K562 (cell line): Measurements from ENCODE around the gene MFSD2B. TPM values are rescaled to one million over a fixed set of nuclear protein-coding genes. Genes with fewer than 3 reads are reported as not detected.

Experiments
- DIDO1 ChIP-seq: fragments of 450-650 bp; IDR thresholded peaks from 2 replicates; pipeline ENCODE4 v1.6.1; 2016; ENCODE audit warnings: low read depth, missing biosample characterization, missing genetic modification characterization
- EP400 ChIP-seq: fragments of 450-650 bp; IDR thresholded peaks from 2 replicates; pipeline ENCODE4 v1.6.1; 2017; ENCODE audit warnings: antibody characterized with exemption, mild to moderate bottlenecking, moderate library complexity
- FOXA1 ChIP-seq: fragments of 450-650 bp; IDR thresholded peaks from 2 replicates; pipeline ENCODE4 v1.6.1; 2016; ENCODE audit warnings: mild to moderate bottlenecking, borderline replicate concordance
- HMGN3 ChIP-seq: IDR thresholded peaks from 2 replicates; pipeline ENCODE4 v1.6.1; 2011; ENCODE audit warnings: borderline replicate concordance, low read depth, mild to moderate bottlenecking, mixed read lengths, low read length; ENCODE audit not compliant: insufficient read length; ENCODE audit errors: extremely low read depth
- NCOA6 ChIP-seq: fragments of 450-650 bp; IDR thresholded peaks from 2 replicates; pipeline ENCODE4 v1.6.1; 2017; ENCODE audit warnings: mild to moderate bottlenecking
- RNF219 ChIP-seq: fragments of 250-450 bp; sonication (Bioruptor Pico); IDR thresholded peaks from 2 replicates; pipeline ENCODE4 v1.5.0; 2022; ENCODE audit warnings: mild to moderate bottlenecking
- SMARCE1 ChIP-seq: fragments of 450-650 bp; IDR thresholded peaks from 2 replicates; pipeline ENCODE4 v1.7.1; 2016; ENCODE audit warnings: mild to moderate bottlenecking
- TEAD2 ChIP-seq: fragments of 450-650 bp; IDR thresholded peaks from 2 replicates; pipeline ENCODE4 v1.6.1; 2016; ENCODE audit warnings: missing genetic modification characterization, control low read depth, missing compliant biosample characterization
- TGIF2 ChIP-seq: sonication (generic); formaldehyde crosslinking; IDR thresholded peaks from 2 replicates; pipeline ENCODE4 v1.8.1; 2022; ENCODE audit warnings: mild to moderate bottlenecking, missing genetic modification reagents, moderate library complexity
- ZFP1 ChIP-seq: fragments of 450-650 bp; formaldehyde crosslinking; IDR thresholded peaks from 2 replicates; pipeline ENCODE4 v1.4.0; 2020; ENCODE audit warnings: mild to moderate bottlenecking, mixed read lengths
- ZNF224 ChIP-seq: sonication (generic); formaldehyde crosslinking; IDR thresholded peaks from 2 replicates; pipeline ENCODE4 v1.8.0; 2022; ENCODE audit warnings: mild to moderate bottlenecking, missing genetic modification reagents
- ZNF586 ChIP-seq: fragments of 450-650 bp; formaldehyde crosslinking; conservative IDR thresholded peaks from 2 replicates; pipeline ENCODE4 v1.4.0; 2020; ENCODE audit warnings: mild to moderate bottlenecking, moderate library complexity
- ZNF668 ChIP-seq: fragments of 250-450 bp; sonication (Bioruptor Pico); IDR thresholded peaks from 2 replicates; pipeline ENCODE4 v1.8.0; 2022; ENCODE audit warnings: mild to moderate bottlenecking, inconsistent platforms
- ZNF699 ChIP-seq: fragments of 250-450 bp; sonication (Bioruptor Pico); IDR thresholded peaks from 2 replicates; pipeline ENCODE4 v1.8.0; 2021; ENCODE audit warnings: mild to moderate bottlenecking, moderate library complexity; ENCODE audit not compliant: insufficient replicate concordance
- polyA plus RNA-seq, 8 experiments: library from polyadenylated mRNA; depleted of rRNA in 4 of 8; stranded (reverse) in 5 of 8; unstranded in 3 of 8; fragments of >200 nt; fragmentation: Nextera tagmentation in 2 of 8; fragmentation: Illumina TruSeq in 1 of 8; extraction: Ambion mirVana in 2 of 8; extraction: Trizol in 1 of 8; gene quantifications; 2 replicates each; pipeline versions ENCODE4 v1.2.1 to v1.2.3, GENCODE V29; 2011 to 2014; ENCODE audit warnings: inconsistent platforms in 1 of 8, missing spikeins in 1 of 8
- total RNA-seq, 7 experiments: library from RNA; depleted of rRNA in 6 of 7; stranded (reverse); fragments of >200 nt in 6 of 7; fragmentation: Illumina TruSeq in 2 of 7; extraction: Trizol in 2 of 7; gene quantifications; 2 replicates each; pipeline versions ENCODE4 v1.2.1 to v1.2.3, GENCODE V29; 2011 to 2021; ENCODE audit warnings: low replicate concordance in 1 of 7
- TF ChIP-seq, protein P1 (sequence below): fragments of 450-650 bp; IDR thresholded peaks from 2 replicates; pipeline ENCODE4 v1.7.0; 2016; ENCODE audit warnings: borderline replicate concordance
- TF ChIP-seq, protein P2 (sequence below): fragments of 450-650 bp; IDR thresholded peaks from 2 replicates; pipeline ENCODE4 v1.6.1; 2017; ENCODE audit warnings: antibody characterized with exemption
- TF ChIP-seq, protein P3 (sequence below): fragments of 450-650 bp; formaldehyde crosslinking; IDR thresholded peaks from 2 replicates; pipeline ENCODE4 v1.4.0; 2020; ENCODE audit warnings: mild to moderate bottlenecking, moderate library complexity
- TF ChIP-seq, protein P4 (sequence below): sonication (generic); formaldehyde crosslinking; IDR thresholded peaks from 2 replicates; pipeline ENCODE4 v1.8.0; 2022; ENCODE audit warnings: missing genetic modification reagents, mild to moderate bottlenecking, borderline replicate concordance

Gene MFSD2B
- total and polyA plus RNA-seq, 9 of the 15 experiments (the other 6 are each of a cell fraction or from before 2014, with no cell fraction given) = 2.6 to 10.9 (median 6.8) TPM

DNA sequence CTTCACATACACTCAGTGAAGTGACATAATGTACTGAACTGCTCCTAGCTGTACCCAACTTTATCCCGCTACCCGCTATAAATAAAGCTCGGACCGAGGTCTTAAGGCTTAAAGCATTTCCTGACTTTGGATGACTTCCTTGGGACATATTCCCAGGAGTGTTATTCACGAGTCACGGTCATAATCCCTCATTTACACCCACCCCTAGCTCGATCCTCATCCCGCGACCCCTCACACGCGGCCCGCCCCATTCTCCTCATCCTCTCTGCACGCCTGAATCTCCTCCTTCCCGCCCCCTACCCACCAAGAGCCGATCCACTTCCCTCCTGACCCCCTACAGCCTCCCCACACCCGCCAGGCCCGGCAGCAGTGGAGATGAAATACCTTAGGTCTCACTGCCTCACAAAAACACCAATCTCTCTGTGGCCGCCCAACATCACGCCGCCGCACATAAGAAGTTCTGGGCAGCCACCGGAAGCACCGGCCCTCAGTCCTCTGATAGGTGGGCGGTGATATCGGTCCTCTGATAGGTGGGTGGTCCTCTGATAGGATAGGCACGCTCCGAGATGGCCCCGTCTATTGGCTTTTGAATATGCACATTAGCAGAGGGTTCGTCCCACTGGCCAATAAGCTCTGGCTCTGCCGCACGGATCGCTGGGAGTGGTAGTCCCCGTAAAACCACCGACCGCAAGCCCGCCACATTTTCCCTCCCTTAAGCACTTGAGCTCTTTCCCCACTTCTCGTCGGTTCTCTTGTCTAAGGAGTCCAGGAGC lies 37.2 kb downstream of the MFSD2B start, which contains the start of gene WDCP (continued):
- TF ChIP-seq ZFP1 (no peak), SMARCE1 (0 out of 2 replicates have a peak, but pooled peaks have one; percentile 26), DIDO1 (tag) (no peak), ZNF699 (CRISPR knock-in tag) (no peak), RNF219 (CRISPR knock-in tag) (no peak), TEAD2 (tag) (no peak), NCOA6 (no peak), TGIF2 (CRISPR knock-in tag) (no peak), HMGN3 (no peak), FOXA1 (no peak), EP400 (peak; percentile 69; the same call in 1 of the 2 replicates), ZNF586 (CRISPR knock-in tag) (no peak), ZNF224 (CRISPR knock-in tag) (no peak), ZNF668 (CRISPR knock-in tag) (no peak)
- TF ChIP-seq, protein P1, sequence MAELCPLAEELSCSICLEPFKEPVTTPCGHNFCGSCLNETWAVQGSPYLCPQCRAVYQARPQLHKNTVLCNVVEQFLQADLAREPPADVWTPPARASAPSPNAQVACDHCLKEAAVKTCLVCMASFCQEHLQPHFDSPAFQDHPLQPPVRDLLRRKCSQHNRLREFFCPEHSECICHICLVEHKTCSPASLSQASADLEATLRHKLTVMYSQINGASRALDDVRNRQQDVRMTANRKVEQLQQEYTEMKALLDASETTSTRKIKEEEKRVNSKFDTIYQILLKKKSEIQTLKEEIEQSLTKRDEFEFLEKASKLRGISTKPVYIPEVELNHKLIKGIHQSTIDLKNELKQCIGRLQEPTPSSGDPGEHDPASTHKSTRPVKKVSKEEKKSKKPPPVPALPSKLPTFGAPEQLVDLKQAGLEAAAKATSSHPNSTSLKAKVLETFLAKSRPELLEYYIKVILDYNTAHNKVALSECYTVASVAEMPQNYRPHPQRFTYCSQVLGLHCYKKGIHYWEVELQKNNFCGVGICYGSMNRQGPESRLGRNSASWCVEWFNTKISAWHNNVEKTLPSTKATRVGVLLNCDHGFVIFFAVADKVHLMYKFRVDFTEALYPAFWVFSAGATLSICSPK = no peak
- TF ChIP-seq, protein P2, sequence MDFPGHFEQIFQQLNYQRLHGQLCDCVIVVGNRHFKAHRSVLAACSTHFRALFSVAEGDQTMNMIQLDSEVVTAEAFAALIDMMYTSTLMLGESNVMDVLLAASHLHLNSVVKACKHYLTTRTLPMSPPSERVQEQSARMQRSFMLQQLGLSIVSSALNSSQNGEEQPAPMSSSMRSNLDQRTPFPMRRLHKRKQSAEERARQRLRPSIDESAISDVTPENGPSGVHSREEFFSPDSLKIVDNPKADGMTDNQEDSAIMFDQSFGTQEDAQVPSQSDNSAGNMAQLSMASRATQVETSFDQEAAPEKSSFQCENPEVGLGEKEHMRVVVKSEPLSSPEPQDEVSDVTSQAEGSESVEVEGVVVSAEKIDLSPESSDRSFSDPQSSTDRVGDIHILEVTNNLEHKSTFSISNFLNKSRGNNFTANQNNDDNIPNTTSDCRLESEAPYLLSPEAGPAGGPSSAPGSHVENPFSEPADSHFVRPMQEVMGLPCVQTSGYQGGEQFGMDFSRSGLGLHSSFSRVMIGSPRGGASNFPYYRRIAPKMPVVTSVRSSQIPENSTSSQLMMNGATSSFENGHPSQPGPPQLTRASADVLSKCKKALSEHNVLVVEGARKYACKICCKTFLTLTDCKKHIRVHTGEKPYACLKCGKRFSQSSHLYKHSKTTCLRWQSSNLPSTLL = no peak
- TF ChIP-seq, protein P3, sequence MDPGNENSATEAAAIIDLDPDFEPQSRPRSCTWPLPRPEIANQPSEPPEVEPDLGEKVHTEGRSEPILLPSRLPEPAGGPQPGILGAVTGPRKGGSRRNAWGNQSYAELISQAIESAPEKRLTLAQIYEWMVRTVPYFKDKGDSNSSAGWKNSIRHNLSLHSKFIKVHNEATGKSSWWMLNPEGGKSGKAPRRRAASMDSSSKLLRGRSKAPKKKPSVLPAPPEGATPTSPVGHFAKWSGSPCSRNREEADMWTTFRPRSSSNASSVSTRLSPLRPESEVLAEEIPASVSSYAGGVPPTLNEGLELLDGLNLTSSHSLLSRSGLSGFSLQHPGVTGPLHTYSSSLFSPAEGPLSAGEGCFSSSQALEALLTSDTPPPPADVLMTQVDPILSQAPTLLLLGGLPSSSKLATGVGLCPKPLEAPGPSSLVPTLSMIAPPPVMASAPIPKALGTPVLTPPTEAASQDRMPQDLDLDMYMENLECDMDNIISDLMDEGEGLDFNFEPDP (CRISPR knock-in tag) = no peak
- TF ChIP-seq, protein P4, sequence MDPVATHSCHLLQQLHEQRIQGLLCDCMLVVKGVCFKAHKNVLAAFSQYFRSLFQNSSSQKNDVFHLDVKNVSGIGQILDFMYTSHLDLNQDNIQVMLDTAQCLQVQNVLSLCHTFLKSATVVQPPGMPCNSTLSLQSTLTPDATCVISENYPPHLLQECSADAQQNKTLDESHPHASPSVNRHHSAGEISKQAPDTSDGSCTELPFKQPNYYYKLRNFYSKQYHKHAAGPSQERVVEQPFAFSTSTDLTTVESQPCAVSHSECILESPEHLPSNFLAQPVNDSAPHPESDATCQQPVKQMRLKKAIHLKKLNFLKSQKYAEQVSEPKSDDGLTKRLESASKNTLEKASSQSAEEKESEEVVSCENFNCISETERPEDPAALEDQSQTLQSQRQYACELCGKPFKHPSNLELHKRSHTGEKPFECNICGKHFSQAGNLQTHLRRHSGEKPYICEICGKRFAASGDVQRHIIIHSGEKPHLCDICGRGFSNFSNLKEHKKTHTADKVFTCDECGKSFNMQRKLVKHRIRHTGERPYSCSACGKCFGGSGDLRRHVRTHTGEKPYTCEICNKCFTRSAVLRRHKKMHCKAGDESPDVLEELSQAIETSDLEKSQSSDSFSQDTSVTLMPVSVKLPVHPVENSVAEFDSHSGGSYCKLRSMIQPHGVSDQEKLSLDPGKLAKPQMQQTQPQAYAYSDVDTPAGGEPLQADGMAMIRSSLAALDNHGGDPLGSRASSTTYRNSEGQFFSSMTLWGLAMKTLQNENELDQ = peak; percentile 31; the same call in 1 of the 2 replicates
